ENCODE measurements around the gene CEMIP.

The CEMIP gene

DNA sequence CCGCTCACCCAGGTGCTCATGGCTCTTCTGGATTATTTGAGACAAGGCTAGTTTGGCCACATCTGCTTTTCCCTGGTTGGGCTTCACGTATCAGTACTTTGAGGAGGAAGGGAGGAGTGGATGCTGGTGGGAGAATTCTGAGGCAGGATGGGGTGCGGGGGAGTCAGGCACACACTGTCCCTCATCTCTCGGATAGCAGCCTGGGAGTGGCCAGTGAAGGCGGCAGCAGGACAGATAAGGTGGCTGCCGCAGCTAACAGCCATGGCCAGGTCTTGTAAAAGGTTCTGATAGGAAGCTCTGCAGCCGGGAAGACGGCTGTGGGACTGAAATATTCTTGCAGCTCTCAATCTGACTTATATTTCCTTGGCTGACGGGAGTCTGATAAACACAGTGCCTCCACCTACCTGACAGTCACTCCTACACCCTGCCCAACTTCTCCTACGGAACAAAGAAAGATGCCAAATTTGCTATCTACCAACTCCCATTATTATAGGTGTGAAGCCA, 123.2 kb downstream of the CEMIP start:
- DNase-seq: no peak

DNA sequence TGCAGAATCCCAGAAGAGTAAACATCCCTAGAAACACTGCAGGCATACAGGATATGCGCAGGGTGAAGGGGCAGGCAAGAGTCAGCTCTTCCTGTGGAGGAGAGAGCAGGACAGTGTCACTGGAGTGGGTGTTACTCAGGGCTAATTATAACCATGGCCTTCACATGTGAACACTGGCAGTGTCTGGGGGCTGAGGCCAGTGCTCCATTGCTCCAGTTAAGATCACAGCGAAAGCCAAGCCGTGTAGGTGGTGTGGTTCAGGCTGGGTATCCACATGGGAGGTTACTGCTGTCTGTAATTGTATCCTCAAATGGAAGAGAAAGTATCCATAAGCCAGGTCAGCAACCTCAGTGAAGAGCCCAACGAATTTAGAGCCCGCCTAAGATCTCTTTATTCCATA, 125.8 kb downstream of the CEMIP start:
- DNase-seq: no peak

DNA sequence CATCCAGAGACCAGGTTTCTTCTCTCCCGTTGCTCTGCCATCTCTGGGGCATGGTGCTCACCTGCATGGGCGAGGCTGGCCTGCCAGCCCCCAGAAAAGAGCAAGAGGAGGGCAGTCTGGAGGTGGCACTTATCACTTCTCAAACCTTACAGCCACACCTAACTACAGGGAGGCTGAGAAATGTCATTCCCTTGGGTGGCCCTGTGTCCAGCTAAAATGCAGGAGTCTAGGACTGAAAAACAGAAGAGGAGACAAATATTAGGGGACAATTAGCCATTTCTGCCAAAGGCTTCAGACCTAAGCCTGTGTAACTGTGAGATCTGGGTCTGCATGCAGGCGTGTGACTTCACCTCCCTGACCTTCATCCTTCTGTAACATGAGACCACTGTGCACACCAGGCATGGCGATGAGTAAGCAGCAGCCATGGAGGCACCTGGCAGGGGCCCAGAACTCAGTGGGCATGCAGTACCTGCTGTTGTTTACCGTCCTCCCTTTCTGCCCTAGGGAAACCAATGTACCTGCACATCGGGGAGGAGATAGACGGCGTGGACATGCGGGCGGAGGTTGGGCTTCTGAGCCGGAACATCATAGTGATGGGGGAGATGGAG, 127.1 kb downstream of the CEMIP start:
- DNase-seq: no peak

DNA sequence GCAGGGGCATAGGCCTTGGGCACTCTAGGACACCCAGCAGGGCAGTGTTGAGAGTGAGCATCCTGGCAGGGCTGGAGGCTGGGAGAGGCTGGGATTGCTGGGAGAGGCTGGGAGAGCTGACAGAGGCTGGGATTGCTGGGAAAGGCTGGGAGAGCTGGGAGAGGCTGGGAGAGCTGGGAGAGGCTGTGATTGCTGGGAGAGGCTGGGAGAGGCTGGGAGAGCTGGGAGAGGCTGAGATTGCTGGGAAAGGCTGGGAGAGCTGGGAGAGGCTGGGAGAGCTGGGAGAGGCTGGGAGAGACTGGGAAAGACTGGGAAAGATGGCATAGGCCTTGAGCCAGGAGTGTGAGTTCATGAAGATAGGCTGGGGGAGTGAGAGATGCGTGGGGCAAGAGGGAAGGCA, 132.7 kb downstream of the CEMIP start:
- no peak for DNase-seq

DNA sequence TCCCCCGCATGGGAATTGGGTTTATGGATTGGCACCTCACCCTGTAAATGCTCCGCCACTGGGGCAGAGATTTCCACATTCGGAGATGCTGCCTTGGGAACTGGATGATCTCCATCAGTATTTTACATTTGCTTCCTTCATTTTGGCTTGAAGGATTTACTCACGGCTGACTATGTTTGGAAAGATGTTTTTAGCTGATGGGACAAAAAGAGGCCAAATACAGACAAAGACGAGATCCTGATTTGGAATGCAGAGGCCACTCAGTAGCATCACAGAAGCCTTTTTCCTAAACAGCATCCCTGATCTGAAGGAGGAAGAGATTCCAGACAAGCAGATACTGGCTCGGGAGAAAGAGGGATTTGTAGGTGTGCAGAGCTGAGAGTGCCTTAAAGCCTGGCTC, 133.5 kb downstream of the CEMIP start:
- DNase-seq: no peak

DNA sequence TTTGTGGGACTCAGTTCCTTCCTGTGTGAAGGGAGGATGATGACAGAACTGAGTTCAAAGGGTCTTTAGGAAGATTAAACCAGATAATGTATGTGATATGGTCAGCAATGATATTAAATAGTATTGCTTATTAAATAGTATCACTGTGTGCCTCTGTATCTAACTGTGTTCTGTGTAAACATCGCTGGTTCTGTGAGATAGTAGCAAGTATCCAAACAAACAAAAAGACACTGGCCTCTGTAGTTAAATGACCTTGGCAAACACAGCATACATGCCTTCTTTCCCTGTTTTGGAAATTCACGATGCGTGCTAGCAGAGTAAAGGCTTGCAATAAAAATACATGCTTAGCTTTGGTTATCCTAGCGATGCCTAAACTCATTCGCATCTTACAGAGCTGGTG, 134.4 kb downstream of the CEMIP start:
- DNase-seq: no peak

DNA sequence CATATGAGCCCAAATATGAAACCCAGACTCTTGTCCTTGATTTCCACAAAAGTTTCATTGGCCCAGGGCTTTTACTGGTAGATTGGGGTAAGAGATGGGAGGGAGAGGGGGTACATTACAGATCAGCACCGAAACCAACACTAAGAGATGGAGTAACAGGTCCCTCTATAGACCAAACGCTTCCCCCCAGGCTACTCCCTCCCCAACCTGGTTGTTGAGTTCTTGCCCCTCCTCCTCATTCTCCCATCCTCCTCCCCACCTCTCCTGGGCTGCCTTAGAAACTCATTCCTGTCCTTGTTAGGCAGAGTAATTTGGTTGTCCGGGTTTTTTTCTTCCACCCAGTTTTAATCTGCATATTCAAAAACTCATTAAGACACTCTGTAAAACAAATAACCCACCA, 136.3 kb downstream of the CEMIP start:
- no peak for DNase-seq

DNA sequence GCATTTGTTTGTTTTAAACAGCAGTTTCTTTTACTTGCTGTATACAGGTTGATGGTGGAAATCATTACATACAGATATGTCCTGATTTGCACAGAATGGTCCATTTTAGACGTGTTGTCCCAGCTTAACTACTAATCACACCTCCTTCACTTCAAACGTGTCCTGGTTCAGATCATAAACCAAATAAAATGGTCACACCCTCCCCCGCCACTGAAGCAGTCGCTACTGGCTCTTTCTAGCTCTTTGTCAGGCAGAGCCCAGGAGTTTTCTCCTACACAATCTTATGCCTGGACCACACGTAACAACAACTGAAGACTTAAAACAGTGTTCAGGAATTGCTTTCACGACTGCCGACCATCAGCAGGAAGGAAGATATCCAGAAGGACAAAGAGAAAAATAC, 136.9 kb downstream of the CEMIP start:
- DNase-seq: no peak

DNA sequence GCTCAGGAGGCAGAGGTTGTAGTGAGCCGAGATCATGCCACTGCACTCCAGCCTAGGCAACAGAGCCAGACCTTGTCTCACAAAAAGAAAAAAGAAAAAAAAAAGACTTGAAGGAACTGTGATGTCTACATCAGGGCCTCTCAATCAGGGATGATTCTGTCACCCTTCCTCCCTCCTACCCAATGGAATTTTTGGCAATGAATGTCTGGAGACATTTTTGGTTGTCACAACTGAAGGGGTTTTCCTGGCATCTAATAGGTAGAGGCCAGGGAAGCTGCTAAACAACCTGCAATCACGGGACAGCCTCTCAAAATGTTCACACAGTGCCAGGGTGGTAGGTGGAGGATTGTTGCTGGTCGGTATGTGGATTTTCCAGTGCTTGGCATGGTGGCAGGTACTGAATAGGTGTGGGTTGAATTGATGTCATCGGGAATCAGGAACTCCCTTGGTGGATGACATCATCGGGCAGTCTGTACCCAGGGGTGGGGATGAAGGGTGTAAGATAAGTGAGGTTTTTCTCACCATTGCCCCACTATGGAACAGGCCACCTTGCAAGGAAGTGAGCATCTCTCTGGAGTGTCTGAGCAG, 139.1 kb downstream of the CEMIP start:
- no peak for DNase-seq

DNA sequence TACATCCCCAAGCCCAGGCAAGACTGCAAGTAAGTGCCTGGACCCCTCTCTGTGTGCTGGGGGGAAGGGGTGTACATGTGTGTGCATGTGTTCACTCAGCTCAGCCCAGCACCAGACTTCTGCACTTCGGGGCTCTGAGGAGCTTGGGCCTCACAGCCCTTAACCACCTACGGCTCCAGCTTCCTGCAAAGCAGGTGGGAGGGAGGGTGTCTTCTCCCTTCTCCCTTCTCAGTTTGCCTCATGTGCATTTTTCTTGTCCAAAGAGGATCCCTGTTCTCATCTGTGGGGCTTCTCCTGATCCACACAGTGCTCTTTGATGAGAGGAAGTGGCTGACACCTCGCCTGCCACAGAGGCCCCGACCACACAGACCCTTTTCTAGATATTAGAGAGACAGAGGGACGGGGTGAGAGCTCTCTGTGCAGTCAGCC, 141.1 kb downstream of the CEMIP start:
- no peak for DNase-seq

DNA sequence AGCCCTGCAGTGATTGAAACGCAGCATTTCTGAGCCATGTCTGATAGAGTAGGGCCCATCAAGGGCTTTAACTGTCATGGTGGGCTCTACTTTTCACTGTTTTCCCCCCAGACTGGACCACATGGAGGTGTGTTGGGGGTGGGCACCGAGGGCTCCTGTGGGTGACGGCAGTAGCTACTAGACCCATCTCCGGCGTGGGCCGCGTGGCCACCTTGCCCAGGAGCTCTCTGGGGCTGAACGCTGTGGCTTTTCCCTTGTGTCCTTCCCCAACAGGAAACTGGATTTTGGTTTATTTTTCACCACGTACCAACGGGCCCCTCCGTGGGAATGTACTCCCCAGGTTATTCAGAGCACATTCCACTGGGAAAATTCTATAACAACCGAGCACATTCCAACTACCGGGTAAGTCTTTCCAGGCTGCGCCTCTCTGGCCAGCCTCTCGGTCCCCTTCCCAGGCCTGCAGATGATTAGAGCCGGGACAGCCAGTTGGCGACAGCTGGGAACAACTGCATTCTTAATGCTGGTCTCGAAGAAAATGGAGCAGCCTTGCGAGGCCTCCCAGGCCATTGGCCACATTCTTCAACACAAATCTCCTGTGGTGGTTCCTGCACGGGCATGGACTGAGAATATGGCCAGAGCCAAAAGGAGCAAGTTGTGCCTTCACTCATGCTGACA, 142.7 kb downstream of the CEMIP start:
- no peak for DNase-seq

DNA sequence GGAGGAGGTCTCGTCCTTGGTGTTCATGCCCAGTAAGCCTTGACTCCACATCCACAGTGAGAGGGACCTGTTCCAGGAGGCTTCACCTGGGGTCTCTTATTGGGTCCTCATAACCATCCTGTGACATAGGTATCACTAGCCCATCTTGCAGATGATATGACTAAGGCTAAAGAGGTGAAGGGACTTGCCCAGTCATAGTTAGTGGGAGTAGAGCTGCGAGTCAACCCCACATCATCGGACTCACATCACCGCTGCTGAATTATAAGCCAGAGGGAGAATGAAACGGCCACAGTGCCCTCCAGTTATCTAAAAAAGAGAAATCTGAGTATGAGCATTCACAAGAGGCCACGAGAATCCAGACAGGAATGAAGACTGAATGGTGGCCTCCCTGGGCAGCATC, 144.5 kb downstream of the CEMIP start:
- DNase-seq: no peak

DNA sequence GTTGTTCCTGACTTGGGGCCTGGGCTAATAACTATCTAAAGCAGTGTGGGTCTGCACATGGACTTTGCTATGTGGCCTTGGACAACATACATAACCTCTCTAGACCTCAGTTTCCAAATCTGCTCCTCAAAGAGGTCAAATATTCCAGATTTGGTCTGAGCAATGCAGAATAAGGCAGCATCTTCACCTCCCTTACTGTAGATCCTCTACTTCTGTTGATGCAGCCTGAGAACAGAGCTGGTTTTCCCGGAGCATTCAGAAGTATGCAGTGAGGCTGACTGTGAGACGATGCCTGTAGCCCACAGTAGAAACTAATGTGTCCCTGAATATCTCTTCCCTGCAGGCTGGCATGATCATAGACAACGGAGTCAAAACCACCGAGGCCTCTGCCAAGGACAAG, 145.1 kb downstream of the CEMIP start:
- DNase-seq: no peak

DNA sequence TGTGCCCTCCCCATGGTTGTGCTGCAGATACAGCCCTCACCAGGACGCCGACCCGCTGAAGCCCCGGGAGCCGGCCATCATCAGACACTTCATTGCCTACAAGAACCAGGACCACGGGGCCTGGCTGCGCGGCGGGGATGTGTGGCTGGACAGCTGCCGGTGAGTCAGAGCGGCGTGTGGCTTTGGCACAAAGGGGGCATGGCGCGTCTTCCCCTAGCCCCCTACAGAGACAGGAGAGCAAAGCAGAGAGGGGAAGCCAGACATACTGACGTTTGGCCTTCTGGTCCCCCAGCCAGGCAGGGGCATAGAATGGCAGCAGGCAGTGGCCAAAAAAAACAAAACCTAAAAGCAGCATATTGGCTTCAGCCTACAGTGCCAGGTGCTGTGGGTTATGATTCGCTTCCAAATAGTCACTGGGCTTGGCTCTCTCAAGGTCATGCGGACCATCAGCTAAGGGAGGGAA, 146.5 kb downstream of the CEMIP start:
- no peak for DNase-seq

DNA sequence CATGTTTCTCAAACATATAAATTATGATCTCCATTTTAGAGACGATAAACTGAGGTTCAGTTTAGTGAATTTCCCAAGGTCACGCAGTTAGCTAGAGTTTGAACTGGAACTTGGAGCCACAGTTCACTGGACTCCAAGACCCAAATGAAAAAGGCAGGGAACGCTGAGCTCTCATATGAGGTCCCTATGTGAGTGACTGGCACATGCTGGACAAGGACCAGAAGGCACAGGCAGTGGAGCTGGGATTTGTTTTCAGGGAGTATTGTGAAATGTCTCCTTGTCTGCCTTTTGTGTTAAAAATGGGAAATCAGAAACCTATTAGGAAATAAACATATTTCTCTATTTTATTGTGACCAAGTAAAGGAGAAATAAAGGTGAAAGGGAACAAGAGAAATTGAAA, 147.0 kb downstream of the CEMIP start:
- DNase-seq: no peak

DNA sequence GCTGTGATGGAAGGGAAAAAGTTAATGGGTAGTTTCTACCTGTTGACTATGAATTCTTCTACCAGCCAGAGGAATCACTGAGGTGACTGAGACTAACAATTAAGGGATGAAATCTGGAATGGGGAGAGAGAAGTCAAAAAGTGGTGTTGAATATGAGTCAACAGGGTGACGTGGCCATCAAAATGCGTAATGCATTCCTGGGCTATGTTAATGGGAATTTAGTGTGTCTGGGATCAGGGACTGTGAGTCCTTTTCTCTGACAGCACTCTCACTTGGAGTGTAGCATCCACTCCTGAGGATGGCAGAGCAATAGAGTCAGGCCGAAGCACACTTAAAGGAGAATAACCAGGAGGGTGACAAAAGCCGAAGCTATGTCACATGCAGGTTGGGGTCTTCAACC, 150.1 kb downstream of the CEMIP start:
- DNase-seq: no peak

DNA sequence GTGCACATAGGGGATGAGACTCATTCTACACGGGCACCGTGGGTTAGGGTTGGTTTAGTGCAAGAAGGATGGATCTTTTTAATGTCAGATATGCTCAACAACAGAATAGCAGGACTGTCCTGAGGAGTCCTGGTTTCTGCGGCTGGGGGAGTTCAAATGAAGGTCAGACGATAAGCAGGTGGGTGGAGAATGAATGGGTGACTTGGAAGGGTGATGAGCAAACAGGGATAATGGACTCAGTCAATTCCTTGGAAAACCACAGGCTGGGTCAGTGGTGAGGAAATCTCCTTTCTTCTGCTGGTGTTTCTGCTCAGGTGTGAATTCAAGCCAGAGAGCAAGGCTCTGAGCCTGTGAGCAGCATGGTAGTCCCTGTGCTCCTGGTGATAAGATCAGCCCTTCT, 150.5 kb downstream of the CEMIP start:
- no peak for DNase-seq

DNA sequence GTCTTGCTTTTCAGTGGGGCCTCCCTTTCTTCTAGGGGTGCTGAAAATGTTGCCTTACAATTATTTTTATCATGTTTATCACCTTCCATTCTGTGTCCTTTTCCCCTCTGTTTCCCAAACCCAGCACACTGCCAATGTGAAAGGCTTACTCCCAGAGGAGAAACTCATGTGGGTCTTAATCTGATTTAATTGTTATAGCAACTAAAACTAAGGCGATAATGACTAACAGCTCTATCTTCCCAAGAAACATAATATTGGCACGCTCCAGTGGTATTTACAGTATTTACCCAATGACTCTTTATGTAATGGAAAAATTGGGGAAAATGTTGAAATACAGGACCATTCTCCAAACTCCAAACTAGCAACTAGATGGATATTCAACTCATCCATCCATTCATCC, 152.0 kb downstream of the CEMIP start:
- DNase-seq: no peak

DNA sequence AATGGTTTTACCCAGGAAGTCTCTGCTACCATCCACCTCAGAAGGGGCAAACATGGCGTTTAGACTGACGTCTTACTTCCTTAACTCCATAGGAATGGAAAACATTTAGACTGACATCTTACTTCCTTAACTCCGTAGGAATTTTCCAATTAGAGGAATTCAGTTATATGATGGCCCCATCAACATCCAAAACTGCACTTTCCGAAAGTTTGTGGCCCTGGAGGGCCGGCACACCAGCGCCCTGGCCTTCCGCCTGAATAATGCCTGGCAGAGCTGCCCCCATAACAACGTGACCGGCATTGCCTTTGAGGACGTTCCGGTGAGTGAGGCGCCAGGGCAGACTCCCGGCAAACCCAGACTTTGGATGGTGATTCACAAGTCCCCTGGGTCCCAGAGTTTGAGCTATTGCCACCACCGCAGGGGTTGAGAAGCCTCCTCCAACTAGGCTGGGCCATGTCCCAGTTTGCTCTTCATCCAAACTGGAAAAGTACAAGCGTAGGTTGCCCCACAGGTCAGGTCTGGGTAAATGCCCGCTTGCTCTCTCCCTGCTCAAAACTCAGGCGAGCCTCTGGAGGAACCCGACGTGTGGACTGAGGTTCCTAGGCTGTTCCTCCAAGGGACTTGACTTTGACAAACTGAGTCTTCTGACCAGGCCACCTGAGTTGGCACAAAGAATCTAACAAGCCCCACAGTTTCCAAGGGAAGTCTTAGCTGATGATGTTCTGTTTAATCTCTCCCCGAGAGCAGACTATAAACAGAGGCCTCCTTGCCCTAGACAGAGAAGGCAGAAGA, 152.7 kb downstream of the CEMIP start:
- DNase-seq: no peak

DNA sequence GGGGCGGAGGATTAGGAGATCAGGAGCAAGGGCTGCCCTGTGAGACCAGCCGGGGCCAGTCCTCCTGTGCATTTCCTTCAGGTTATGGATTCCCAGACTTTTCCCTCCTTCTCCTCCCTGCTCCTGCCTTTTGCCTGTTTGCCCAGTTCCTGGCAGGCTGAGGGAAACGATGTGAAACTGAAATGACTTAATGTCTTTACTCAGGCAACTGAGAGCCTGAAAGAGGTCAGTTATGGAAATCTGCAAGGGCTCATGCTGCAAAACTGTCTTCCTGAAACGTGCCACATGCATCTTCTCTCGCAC, 153.3 kb downstream of the CEMIP start:
- no peak for DNase-seq

DNA sequence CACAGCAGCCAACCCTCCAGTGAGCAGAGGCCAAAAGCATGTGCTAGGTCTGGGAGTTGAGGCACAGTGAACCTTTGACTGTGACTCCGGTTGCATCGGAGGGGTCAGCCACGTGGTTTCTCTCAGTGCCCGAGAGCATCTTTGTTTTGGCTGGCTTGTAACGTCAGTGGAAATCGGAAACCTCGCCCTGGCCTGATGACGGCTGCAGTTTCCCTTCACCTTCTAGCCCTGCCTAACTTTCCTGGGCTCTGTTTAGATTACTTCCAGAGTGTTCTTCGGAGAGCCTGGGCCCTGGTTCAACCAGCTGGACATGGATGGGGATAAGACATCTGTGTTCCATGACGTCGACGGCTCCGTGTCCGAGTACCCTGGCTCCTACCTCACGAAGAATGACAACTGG, 153.8 kb downstream of the CEMIP start:
- DNase-seq: no peak

DNA sequence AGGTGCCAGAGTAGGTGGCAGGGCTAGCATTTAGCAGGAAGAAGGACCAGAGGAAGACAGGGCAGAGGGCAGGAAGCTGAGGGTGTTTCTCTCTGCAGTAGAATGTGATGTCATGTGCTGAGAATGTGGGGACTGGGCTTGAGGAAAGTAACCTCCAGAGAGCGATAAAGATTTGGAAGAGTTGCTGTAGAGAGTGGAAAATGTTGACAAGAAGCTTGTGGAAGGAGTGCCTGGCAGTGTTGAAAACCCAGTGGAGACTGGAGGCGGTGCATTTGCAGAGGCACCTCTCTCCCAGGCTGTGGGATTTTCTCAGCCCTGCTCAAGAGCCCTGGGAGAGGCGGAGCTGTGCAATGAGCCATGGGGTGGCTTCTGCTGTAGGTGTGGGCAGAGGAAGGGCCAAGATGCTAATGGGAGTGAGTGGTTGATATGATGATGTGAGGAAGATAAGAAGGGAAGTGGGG, 155.6 kb downstream of the CEMIP start:
- no peak for DNase-seq

DNA sequence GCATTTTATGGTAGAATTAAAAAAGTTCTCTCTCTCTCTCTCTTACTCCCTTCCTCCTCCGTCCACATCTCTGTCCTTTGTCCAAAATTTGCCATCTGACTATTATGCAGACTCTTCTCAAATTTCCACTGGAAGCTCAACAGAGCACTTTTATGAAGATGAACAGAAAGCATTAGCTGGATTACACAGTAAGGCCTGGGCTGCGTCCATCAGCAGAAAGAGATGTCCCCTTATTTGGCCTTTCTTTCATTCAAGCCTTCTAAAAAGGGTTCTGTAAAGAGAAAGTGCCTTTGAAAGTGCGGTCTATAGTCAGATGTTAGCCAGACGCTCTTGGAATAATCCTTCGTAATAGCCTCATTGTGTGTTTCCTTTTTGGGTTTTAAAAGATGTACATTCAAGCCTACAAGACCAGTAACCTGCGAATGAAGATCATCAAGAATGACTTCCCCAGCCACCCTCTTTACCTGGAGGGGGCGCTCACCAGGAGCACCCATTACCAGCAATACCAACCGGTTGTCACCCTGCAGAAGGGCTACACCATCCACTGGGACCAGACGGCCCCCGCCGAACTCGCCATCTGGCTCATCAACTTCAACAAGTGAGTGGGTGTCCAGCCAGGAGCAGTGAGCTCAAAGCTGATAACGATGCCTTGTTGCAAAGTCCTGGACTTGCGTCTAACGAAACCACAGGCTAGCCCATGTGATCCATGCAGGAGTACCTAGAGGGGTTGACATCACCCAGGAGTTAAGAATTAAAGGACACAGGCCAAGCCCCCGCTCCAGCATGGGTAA, 157.3 kb downstream of the CEMIP start:
- DNase-seq: no peak
